Activated CD4-positive, alpha-beta T cell treated with anti-CD3 and anti-CD28 coated beads, Interleukin-10, Interleukin-2, amounts not matched to agents 100 ng/mL and 50 ng/mL, durations not matched to agents 16 hours and 8 hours (primary cell): ENCODE results near the gene XPNPEP1.

Experiments
- DNase-seq: peaks from one replicate; pipeline ENCODE4 v3.0.0-alpha.2; 2020

The XPNPEP1 gene

GRCh38 chr10:109892117-109892516, 31.2 kb downstream of the XPNPEP1 start:
- DNase-seq: no peak

- DNase-seq: no peak
These were observed 32.2 kb downstream of the XPNPEP1 start for GRCh38 chr10:109891105-109891504.

GRCh38 chr10:109889867-109890266, 33.4 kb downstream of the XPNPEP1 start:
- peak; percentile 46 for DNase-seq

- no peak for DNase-seq
These were observed 35.5 kb downstream of the XPNPEP1 start for GRCh38 chr10:109887776-109888175.

- no peak for DNase-seq
These were observed 36.1 kb downstream of the XPNPEP1 start for GRCh38 chr10:109887243-109887642.

- peak; percentile 27 for DNase-seq
These were observed 36.5 kb downstream of the XPNPEP1 start for GRCh38 chr10:109886781-109887140.

GRCh38 chr10:109886037-109886780, 37.1 kb downstream of the XPNPEP1 start:
- DNase-seq: peak; percentile 48

GRCh38 chr10:109883859-109884771, 39.2 kb downstream of the XPNPEP1 start:
- DNase-seq: peak; percentile 71

GRCh38 chr10:109882251-109883057, 40.9 kb downstream of the XPNPEP1 start:
- no peak for DNase-seq

GRCh38 chr10:109881769-109882057, 41.6 kb downstream of the XPNPEP1 start:
- no peak for DNase-seq

GRCh38 chr10:109880886-109881768, 42.2 kb downstream of the XPNPEP1 start:
- DNase-seq: no peak

- DNase-seq: no peak
These were observed 45.8 kb downstream of the XPNPEP1 start for GRCh38 chr10:109877546-109877945.

GRCh38 chr10:109875828-109876821, 47.2 kb downstream of the XPNPEP1 start:
- no peak for DNase-seq

GRCh38 chr10:109875151-109875568, 48.2 kb downstream of the XPNPEP1 start:
- DNase-seq: no peak

GRCh38 chr10:109871476-109871875, 51.8 kb downstream of the XPNPEP1 start:
- DNase-seq: no peak

GRCh38 chr10:109866995-109867635, 56.2 kb downstream of the XPNPEP1 start:
- DNase-seq: no peak

GRCh38 chr10:109866168-109866994, 56.9 kb downstream of the XPNPEP1 start:
- peak; percentile 2 for DNase-seq

- no peak for DNase-seq
These were observed 59.5 kb downstream of the XPNPEP1 start for GRCh38 chr10:109863775-109864174.

GRCh38 chr10:109862738-109863137, 60.6 kb downstream of the XPNPEP1 start:
- no peak for DNase-seq

GRCh38 chr10:109862041-109862440, 61.3 kb downstream of the XPNPEP1 start:
- DNase-seq: no peak
